ENCODE results near the gene LSR.

- TF ChIP-seq CTCF (IDR thresholded peaks at IDR 0.05): no peak
- TF ChIP-seq ZFX (IDR thresholded peaks at IDR 0.05; ENCODE audit: borderline replicate concordance): no peak
Measured at GRCh38 chr19:35295792-35296462, 47.1 kb downstream of the LSR start.

Measured in 22Rv1 (cell line).